Progenitor cell of endocrine pancreas (in vitro differentiated cells): ENCODE measurements around the gene UBR2. TPM values are rescaled to one million over a fixed set of nuclear protein-coding genes. Genes with fewer than 3 reads are reported as not detected.

ENCODE experiments used
- DNase-seq: peaks from one replicate; pipeline ENCODE4 v3.0.0; 2021; ENCODE audit warnings: low spot score; ENCODE audit not compliant: unreplicated experiment
- H3K27ac Mint-ChIP-seq: 2 replicates; pipeline ENCODE4 v1.8.0; 2021; ENCODE audit warnings: mild to moderate bottlenecking, moderate library complexity, mixed read lengths
- H3K27me3 Mint-ChIP-seq: 2 replicates; pipeline ENCODE4 v1.8.0; 2021; ENCODE audit warnings: mixed read lengths
- H3K36me3 Mint-ChIP-seq: 2 replicates; pipeline ENCODE4 v1.8.0; 2022; ENCODE audit warnings: mixed read lengths; ENCODE audit not compliant: insufficient read depth
- H3K4me1 Mint-ChIP-seq: 2 replicates; pipeline ENCODE4 v1.8.0; 2021; ENCODE audit warnings: low read depth, mixed read lengths
- H3K4me3 Mint-ChIP-seq: 2 replicates; pipeline ENCODE4 v1.8.0; 2021; ENCODE audit warnings: low read depth, mild to moderate bottlenecking, moderate library complexity, mixed read lengths
- H3K9me3 Mint-ChIP-seq: 2 replicates; pipeline ENCODE4 v1.8.0; 2021; ENCODE audit warnings: low read depth, mixed read lengths
- total RNA-seq: library from RNA; stranded (reverse); gene quantifications from 2 replicates; pipeline ENCODE4 v1.2.1, GENCODE V29; 2021
- TF ChIP-seq, protein P1 (sequence below): fragments of 200-600 bp; sonication (generic); IDR thresholded peaks from one replicate; pipeline ENCODE4 v1.5.0; 2021; ENCODE audit warnings: antibody characterized with exemption, mild to moderate bottlenecking; ENCODE audit not compliant: unreplicated experiment

Gene UBR2
- total RNA-seq, 1 donor from 2014 or later = 31.9 TPM

DNA sequence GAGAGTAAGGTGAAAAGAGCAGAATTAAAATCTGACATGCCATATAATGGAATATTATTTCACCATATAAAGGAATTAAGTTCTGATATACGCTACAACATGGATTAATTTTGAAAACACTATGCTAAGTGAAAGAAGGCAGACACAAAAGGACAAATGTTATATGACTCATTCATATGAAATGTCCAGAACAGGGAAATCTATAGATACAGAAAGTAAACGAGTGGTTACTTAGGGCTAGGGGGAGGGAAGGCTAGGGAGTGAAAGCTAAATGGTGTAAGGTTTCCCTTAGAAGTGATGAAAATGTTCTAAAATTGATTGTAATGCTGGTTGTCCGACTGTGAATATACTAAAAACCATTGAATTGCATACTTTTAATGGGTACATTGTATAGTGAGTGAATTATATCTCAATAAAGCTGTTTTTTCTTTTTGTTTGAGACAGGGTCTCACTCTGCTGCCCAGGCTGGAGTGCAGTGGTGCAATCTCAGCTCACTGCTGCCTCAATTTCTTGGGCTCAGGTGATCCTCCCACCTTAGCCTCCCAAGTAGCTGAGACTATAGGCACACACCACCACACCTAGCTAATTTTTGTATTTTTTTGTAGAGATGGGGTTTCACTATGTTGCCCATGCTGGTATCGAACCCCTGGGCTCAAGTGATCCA, 150.4 kb downstream of the UBR2 start:
- H3K4me3 Mint-ChIP-seq = no peak overlapping the region

DNA sequence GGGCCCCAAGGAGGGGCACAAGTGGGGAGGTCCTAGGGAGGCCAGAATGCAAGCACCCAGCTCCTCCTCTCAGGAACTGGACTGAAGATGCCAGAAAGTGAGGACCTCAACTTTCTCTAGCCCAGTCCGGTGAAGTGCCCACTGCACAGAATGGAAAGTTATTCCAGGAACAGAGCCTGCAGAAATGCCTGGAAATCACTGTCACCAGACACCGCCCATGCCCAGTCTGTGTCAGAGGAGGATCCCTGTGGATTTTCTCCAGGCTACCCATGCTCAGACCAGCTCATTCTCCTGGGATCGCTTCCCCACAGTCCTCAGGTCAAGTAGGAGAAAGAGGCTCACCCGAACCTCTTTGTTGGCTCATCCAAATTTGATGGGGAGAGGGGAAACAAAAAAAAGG, 152.0 kb downstream of the UBR2 start:
- no peak overlapping the region for H3K4me3 Mint-ChIP-seq
- peaks cover 8% of the 10 kb centered on the region for H3K9me3 Mint-ChIP-seq
- TF ChIP-seq, protein P1, sequence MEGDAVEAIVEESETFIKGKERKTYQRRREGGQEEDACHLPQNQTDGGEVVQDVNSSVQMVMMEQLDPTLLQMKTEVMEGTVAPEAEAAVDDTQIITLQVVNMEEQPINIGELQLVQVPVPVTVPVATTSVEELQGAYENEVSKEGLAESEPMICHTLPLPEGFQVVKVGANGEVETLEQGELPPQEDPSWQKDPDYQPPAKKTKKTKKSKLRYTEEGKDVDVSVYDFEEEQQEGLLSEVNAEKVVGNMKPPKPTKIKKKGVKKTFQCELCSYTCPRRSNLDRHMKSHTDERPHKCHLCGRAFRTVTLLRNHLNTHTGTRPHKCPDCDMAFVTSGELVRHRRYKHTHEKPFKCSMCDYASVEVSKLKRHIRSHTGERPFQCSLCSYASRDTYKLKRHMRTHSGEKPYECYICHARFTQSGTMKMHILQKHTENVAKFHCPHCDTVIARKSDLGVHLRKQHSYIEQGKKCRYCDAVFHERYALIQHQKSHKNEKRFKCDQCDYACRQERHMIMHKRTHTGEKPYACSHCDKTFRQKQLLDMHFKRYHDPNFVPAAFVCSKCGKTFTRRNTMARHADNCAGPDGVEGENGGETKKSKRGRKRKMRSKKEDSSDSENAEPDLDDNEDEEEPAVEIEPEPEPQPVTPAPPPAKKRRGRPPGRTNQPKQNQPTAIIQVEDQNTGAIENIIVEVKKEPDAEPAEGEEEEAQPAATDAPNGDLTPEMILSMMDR = no peak
- H3K27ac Mint-ChIP-seq = no peak overlapping the region
- peaks cover 8% of the 10 kb centered on the region for H3K4me1 Mint-ChIP-seq
- no peaks in the 10 kb centered on the region for H3K27me3 Mint-ChIP-seq
- DNase-seq = no peak
- peaks cover under 1% of the 10 kb centered on the region for H3K36me3 Mint-ChIP-seq

More for the DNA sequence above, 150.4 kb downstream of the UBR2 start:
- Mint-ChIP-seq H3K9me3 (peaks cover 12% of the 10 kb centered on the region), H3K27ac (peak overlapping the region; percentile 40), H3K4me1 (peaks cover 20% of the 10 kb centered on the region), H3K36me3 (peaks cover 3% of the 10 kb centered on the region), H3K27me3 (no peaks in the 10 kb centered on the region)
- TF ChIP-seq, protein P1 = no peak
- no peak for DNase-seq

DNA sequence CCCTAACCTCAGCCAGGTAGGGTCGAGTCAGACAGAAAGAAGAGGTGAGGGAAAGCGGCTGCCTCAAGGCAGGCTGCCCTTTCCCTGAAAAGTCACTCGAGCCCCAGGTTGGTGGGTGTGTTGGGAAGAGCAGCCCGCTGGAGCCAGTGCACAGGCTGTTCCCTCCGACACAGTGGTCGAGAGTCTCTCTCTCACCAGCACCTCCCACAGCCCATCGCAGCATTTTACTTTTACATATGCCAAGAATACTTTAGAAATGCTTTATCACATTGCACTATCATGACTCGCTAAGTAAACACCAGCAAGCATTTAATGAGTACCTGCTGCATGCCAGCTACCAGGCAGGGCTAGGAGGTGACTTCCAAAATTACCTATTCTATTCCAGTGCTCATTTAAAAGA, 156.9 kb downstream of the UBR2 start:
- Mint-ChIP-seq H3K9me3 (no peaks in the 10 kb centered on the region), H3K27me3 (no peaks in the 10 kb centered on the region), H3K4me1 (no peaks in the 10 kb centered on the region), H3K4me3 (no peak overlapping the region), H3K36me3 (no peaks in the 10 kb centered on the region), H3K27ac (no peak overlapping the region)
- TF ChIP-seq, protein P1 = no peak
- DNase-seq = no peak

DNA sequence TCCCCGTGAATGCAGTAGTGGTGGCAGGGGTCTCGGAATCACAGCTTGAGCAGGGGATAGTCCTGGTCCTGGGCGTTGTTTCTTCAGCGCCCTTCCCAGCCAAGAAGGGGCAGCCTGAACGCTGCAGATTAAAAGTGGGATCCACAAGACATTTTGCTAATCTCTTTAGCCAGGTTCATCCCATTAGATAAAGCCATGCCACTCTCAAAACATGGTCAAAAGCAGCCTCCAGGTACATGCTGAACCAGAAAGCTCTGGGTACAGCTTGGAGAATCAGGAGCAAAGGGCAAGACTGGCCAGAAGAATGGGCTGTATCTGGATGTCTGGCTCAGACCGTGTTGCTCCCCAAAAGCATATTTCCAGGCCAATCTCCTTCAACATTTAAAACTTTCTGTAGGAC, 158.7 kb downstream of the UBR2 start, which contains the start of gene PRPH2:
Gene PRPH2 (minus strand): TSS at position 101 of the 400 bp plus-strand sequence. CDS start 263 bp downstream, outside the sequence.
- Mint-ChIP-seq H3K36me3 (no peaks in the 10 kb centered on the region), H3K4me3 (no peak within 1 kb of the TSS), H3K27me3 (no peaks in the 10 kb centered on the region), H3K4me1 (no peaks in the 10 kb centered on the region), H3K27ac (peak within 1 kb of the TSS; percentile 16), H3K9me3 (no peaks in the 10 kb centered on the region)
- TF ChIP-seq, protein P1 = no peak
- no peak for DNase-seq

DNA sequence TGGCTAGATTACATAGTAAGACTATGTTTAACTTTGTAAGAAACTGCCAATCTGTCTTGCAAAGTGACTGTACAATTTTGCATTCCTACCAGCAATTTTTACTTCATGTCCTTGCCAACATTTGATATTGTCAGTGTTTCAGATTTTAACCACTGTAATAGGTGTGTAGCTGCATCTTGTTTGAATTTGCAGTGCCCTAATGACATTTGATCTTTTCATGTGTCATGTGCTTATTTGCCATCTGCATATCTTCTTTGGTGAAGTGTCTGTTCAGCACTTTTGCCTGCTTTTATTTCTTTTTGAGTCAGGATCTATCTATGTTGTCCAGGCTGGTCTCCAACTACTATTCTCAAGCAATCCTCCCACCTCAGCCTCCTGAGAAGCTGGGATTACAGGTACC, 161.0 kb downstream of the UBR2 start:
- TF ChIP-seq, protein P1 = no peak
- no peak overlapping the region for H3K27ac Mint-ChIP-seq
- no peaks in the 10 kb centered on the region for H3K36me3 Mint-ChIP-seq
- no peaks in the 10 kb centered on the region for H3K4me1 Mint-ChIP-seq
- H3K27me3 Mint-ChIP-seq = no peaks in the 10 kb centered on the region
- DNase-seq = no peak
- no peaks in the 10 kb centered on the region for H3K9me3 Mint-ChIP-seq
- no peak overlapping the region for H3K4me3 Mint-ChIP-seq
